ENCODE data around the gene FEM1B.

Gene FEM1B

GRCh38 chr15:68261241-68261640, 16.3 kb upstream of the FEM1B start:
- Histone ChIP-seq H4K20me1 (ENCODE audit: insufficient read depth, low read length) (no peaks in the 10 kb centered on the region), H3K9ac (ENCODE audit: low read length) (no peak overlapping the region), H2AFZ (ENCODE audit: low read length) (no peak overlapping the region), H3K4me1 (ENCODE audit: insufficient read depth, low read length, severe bottlenecking) (peaks cover 13% of the 10 kb centered on the region), H3K27me3 (ENCODE audit: insufficient read depth, low read length) (peaks cover 3% of the 10 kb centered on the region; the same call in 1 of the 2 replicates), H3F3A (ENCODE audit: insufficient read depth, low read length) (no peaks in the 10 kb centered on the region), H3K4me2 (ENCODE audit: low read length) (no peak overlapping the region), H3K27ac (ENCODE audit: low read depth, low read length, poor library complexity, severe bottlenecking) (no peak overlapping the region), H3K4me3 (ENCODE audit: low read depth, low read length, poor library complexity, severe bottlenecking) (no peak overlapping the region), H3K36me3 (ENCODE audit: insufficient read depth, low read length) (no peaks in the 10 kb centered on the region), H3K79me2 (ENCODE audit: insufficient read depth, low read length) (no peaks in the 10 kb centered on the region), H3K9me3 (ENCODE audit: low read length) (no peaks in the 10 kb centered on the region), H3K9me2 (ENCODE audit: low read depth, low read length) (no peaks in the 10 kb centered on the region)
- TF ChIP-seq CTCF (IDR thresholded peaks at IDR 0.05; ENCODE audit: low read length) (no peak), EZH2 (IDR thresholded peaks at IDR 0.05; ENCODE audit: borderline replicate concordance, low read length) (no peak)

DNA sequence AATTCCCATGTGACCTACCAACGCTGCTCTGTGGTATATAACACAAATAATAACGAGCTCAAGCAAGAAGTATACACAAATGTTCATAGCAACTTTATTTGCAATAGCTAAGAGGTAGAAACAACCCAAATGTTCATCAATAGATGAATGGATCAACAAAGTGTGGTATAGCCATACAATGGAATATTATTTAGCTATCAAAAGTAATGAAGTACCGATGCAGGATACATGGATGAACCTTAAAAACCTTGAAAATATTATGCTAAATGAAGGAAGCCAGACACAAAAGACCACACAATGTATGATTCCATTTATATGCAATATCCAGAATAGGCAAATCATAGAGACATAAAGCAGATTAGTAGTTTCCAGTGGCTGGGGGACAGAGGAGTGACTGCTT, 15.6 kb upstream of the FEM1B start:
- Histone ChIP-seq H3K36me3 (ENCODE audit: insufficient read depth, low read length) (no peaks in the 10 kb centered on the region), H3K79me2 (ENCODE audit: insufficient read depth, low read length) (no peaks in the 10 kb centered on the region), H3K9me2 (ENCODE audit: low read depth, low read length) (no peaks in the 10 kb centered on the region), H3K4me2 (ENCODE audit: low read length) (no peak overlapping the region), H4K20me1 (ENCODE audit: insufficient read depth, low read length) (no peaks in the 10 kb centered on the region), H3K27me3 (ENCODE audit: insufficient read depth, low read length) (peaks cover 3% of the 10 kb centered on the region; the same call in 1 of the 2 replicates), H3F3A (ENCODE audit: insufficient read depth, low read length) (no peaks in the 10 kb centered on the region), H3K27ac (ENCODE audit: low read depth, low read length, poor library complexity, severe bottlenecking) (no peak overlapping the region), H2AFZ (ENCODE audit: low read length) (no peak overlapping the region), H3K9ac (ENCODE audit: low read length) (no peak overlapping the region), H3K9me3 (ENCODE audit: low read length) (no peaks in the 10 kb centered on the region), H3K4me1 (ENCODE audit: insufficient read depth, low read length, severe bottlenecking) (peaks cover 6% of the 10 kb centered on the region), H3K4me3 (ENCODE audit: low read depth, low read length, poor library complexity, severe bottlenecking) (no peak overlapping the region)
- TF ChIP-seq CTCF (IDR thresholded peaks at IDR 0.05; ENCODE audit: low read length) (no peak), EZH2 (IDR thresholded peaks at IDR 0.05; ENCODE audit: borderline replicate concordance, low read length) (no peak)

- Histone ChIP-seq H4K20me1 (ENCODE audit: insufficient read depth, low read length) (no peaks in the 10 kb centered on the region), H3K9me3 (ENCODE audit: low read length) (no peaks in the 10 kb centered on the region), H3K4me1 (ENCODE audit: insufficient read depth, low read length, severe bottlenecking) (no peaks in the 10 kb centered on the region), H3K27ac (ENCODE audit: low read depth, low read length, poor library complexity, severe bottlenecking) (no peak overlapping the region), H3K79me2 (ENCODE audit: insufficient read depth, low read length) (no peaks in the 10 kb centered on the region), H3K36me3 (ENCODE audit: insufficient read depth, low read length) (no peaks in the 10 kb centered on the region), H3K4me2 (ENCODE audit: low read length) (no peak overlapping the region), H3K9ac (ENCODE audit: low read length) (no peak overlapping the region), H3K27me3 (ENCODE audit: insufficient read depth, low read length) (peaks cover 3% of the 10 kb centered on the region; the same call in 1 of the 2 replicates), H3K9me2 (ENCODE audit: low read depth, low read length) (no peaks in the 10 kb centered on the region), H3F3A (ENCODE audit: insufficient read depth, low read length) (no peaks in the 10 kb centered on the region), H3K4me3 (ENCODE audit: low read depth, low read length, poor library complexity, severe bottlenecking) (no peak overlapping the region), H2AFZ (ENCODE audit: low read length) (no peak overlapping the region)
- TF ChIP-seq EZH2 (IDR thresholded peaks at IDR 0.05; ENCODE audit: borderline replicate concordance, low read length) (no peak), CTCF (IDR thresholded peaks at IDR 0.05; ENCODE audit: low read length) (no peak)
These were observed 14.8 kb upstream of the FEM1B start for GRCh38 chr15:68262514-68263356.

Data from OCI-LY1 (cell line).